HUES6 (cell line): Measurements from ENCODE around the gene FRYL.

Source experiments
- H3K27ac ChIP-seq: 2 replicates; pipeline ENCODE4 v1.7.0; 2013; ENCODE audit warnings: low read depth, mild to moderate bottlenecking, low read length, inconsistent platforms
- H3K27me3 ChIP-seq: 2 replicates; pipeline ENCODE4 v1.6.1; 2013; ENCODE audit warnings: low read length; ENCODE audit not compliant: control insufficient read depth, insufficient read depth
- H3K36me3 ChIP-seq: 2 replicates; pipeline ENCODE4 v1.6.1; 2013; ENCODE audit warnings: low read length; ENCODE audit not compliant: control insufficient read depth, insufficient read depth
- H3K4me1 ChIP-seq: 2 replicates; pipeline ENCODE4 v1.6.1; 2013; ENCODE audit warnings: low read length; ENCODE audit not compliant: control insufficient read depth, insufficient read depth
- H3K4me3 ChIP-seq: 2 replicates; pipeline ENCODE4 v1.5.1; 2013; ENCODE audit warnings: low read depth, low read length
- H3K9ac ChIP-seq: one replicate; pipeline ENCODE4 v1.6.1; 2013; ENCODE audit warnings: mild to moderate bottlenecking, low read length
- H3K9me3 ChIP-seq: 2 replicates; pipeline ENCODE4 v1.6.1; 2013; ENCODE audit warnings: low read depth, low read length; ENCODE audit not compliant: control insufficient read depth, insufficient read depth

FRYL gene

GRCh38 chr4:48578132-48578968 lies 201.7 kb downstream of the FRYL start:
- Histone ChIP-seq H3K27me3 (no peaks in the 10 kb centered on the region), H3K4me1 (no peaks in the 10 kb centered on the region), H3K36me3 (peaks cover 42% of the 10 kb centered on the region), H3K9me3 (no peaks in the 10 kb centered on the region), H3K9ac (no peak overlapping the region), H3K27ac (no peak overlapping the region), H3K4me3 (no peak overlapping the region)

- Histone ChIP-seq H3K27ac (no peak overlapping the region), H3K4me1 (no peaks in the 10 kb centered on the region), H3K27me3 (no peaks in the 10 kb centered on the region), H3K36me3 (peaks cover 42% of the 10 kb centered on the region), H3K9me3 (no peaks in the 10 kb centered on the region), H3K9ac (no peak overlapping the region), H3K4me3 (no peak overlapping the region)
These were observed 204.1 kb downstream of the FRYL start for GRCh38 chr4:48575964-48576363.

GRCh38 chr4:48571471-48571870 lies 208.6 kb downstream of the FRYL start:
- Histone ChIP-seq H3K9ac (no peak overlapping the region), H3K4me3 (no peak overlapping the region), H3K36me3 (peaks cover 68% of the 10 kb centered on the region), H3K4me1 (no peaks in the 10 kb centered on the region), H3K27ac (no peak overlapping the region), H3K9me3 (no peaks in the 10 kb centered on the region), H3K27me3 (no peaks in the 10 kb centered on the region)

- H3K4me3 ChIP-seq = no peak overlapping the region
- H3K4me1 ChIP-seq = no peaks in the 10 kb centered on the region
- no peaks in the 10 kb centered on the region for H3K27me3 ChIP-seq
- no peaks in the 10 kb centered on the region for H3K9me3 ChIP-seq
- H3K27ac ChIP-seq = no peak overlapping the region
- H3K9ac ChIP-seq = no peak overlapping the region
- peaks cover 65% of the 10 kb centered on the region for H3K36me3 ChIP-seq
These were observed 209.3 kb downstream of the FRYL start for GRCh38 chr4:48570646-48571220.

- Histone ChIP-seq H3K9me3 (no peaks in the 10 kb centered on the region), H3K27ac (no peak overlapping the region)
These were observed 214.1 kb downstream of the FRYL start for GRCh38 chr4:48566034-48566384.

GRCh38 chr4:48565362-48566033 lies 214.6 kb downstream of the FRYL start:
- Histone ChIP-seq H3K9me3 (no peaks in the 10 kb centered on the region), H3K4me3 (no peak overlapping the region), H3K36me3 (peaks cover 61% of the 10 kb centered on the region), H3K27ac (no peak overlapping the region), H3K4me1 (no peaks in the 10 kb centered on the region), H3K9ac (no peak overlapping the region), H3K27me3 (no peaks in the 10 kb centered on the region)

More at GRCh38 chr4:48566034-48566384, 214.1 kb downstream of the FRYL start:
- no peaks in the 10 kb centered on the region for H3K27me3 ChIP-seq
- no peaks in the 10 kb centered on the region for H3K4me1 ChIP-seq
- H3K36me3 ChIP-seq = peaks cover 61% of the 10 kb centered on the region
- H3K9ac ChIP-seq = no peak overlapping the region
- H3K4me3 ChIP-seq = no peak overlapping the region

GRCh38 chr4:48564151-48564550 lies 215.9 kb downstream of the FRYL start:
- Histone ChIP-seq H3K4me1 (no peaks in the 10 kb centered on the region), H3K4me3 (no peak overlapping the region), H3K36me3 (peaks cover 59% of the 10 kb centered on the region), H3K9ac (no peak overlapping the region), H3K9me3 (no peaks in the 10 kb centered on the region), H3K27ac (no peak overlapping the region), H3K27me3 (no peaks in the 10 kb centered on the region)

- Histone ChIP-seq H3K4me1 (no peaks in the 10 kb centered on the region), H3K36me3 (peaks cover 74% of the 10 kb centered on the region), H3K9ac (no peak overlapping the region), H3K9me3 (no peaks in the 10 kb centered on the region), H3K4me3 (no peak overlapping the region), H3K27ac (no peak overlapping the region), H3K27me3 (no peaks in the 10 kb centered on the region)
These were observed 221.3 kb downstream of the FRYL start for GRCh38 chr4:48558819-48559218.

GRCh38 chr4:48558026-48558425 lies 222.1 kb downstream of the FRYL start:
- Histone ChIP-seq H3K27me3 (no peaks in the 10 kb centered on the region), H3K9me3 (no peaks in the 10 kb centered on the region), H3K9ac (no peak overlapping the region), H3K36me3 (peaks cover 67% of the 10 kb centered on the region), H3K4me1 (no peaks in the 10 kb centered on the region), H3K4me3 (no peak overlapping the region), H3K27ac (no peak overlapping the region)

- no peak overlapping the region for H3K4me3 ChIP-seq
- H3K27me3 ChIP-seq = no peaks in the 10 kb centered on the region
- H3K9me3 ChIP-seq = no peaks in the 10 kb centered on the region
- H3K9ac ChIP-seq = no peak overlapping the region
- H3K36me3 ChIP-seq = peaks cover 64% of the 10 kb centered on the region
- no peaks in the 10 kb centered on the region for H3K4me1 ChIP-seq
- no peak overlapping the region for H3K27ac ChIP-seq
These were observed 222.6 kb downstream of the FRYL start for GRCh38 chr4:48557478-48557877.

GRCh38 chr4:48556268-48556667 lies 223.8 kb downstream of the FRYL start:
- Histone ChIP-seq H3K9me3 (no peaks in the 10 kb centered on the region), H3K4me3 (no peak overlapping the region), H3K27me3 (no peaks in the 10 kb centered on the region), H3K36me3 (peaks cover 65% of the 10 kb centered on the region), H3K27ac (no peak overlapping the region), H3K9ac (no peak overlapping the region), H3K4me1 (no peaks in the 10 kb centered on the region)
